Keratinocyte (primary cell): ENCODE data around the gene PPEF1. TPM values are rescaled to one million over a fixed set of nuclear protein-coding genes. Genes with fewer than 3 reads are reported as not detected.

ENCODE experiments used
- DNase-seq: peaks from one replicate; pipeline ENCODE4 v3.0.0-alpha.2; 2011; ENCODE audit warnings: low read depth, missing footprints, low spot score
- FAIRE-seq: peaks from 2 replicates; lab custom pipeline; 2011; peaks lifted over from hg19 to GRCh38; lab: Jason Lieb, UNC
- H2AFZ ChIP-seq: 2 replicates; pipeline ENCODE4 v1.6.0; 2012; ENCODE audit warnings: low read length, control low read depth, inconsistent platforms; ENCODE audit not compliant: control insufficient read depth
- H3K27ac ChIP-seq: 2 replicates; pipeline ENCODE4 v1.5.1; 2011; ENCODE audit warnings: low read length; ENCODE audit not compliant: control insufficient read depth, insufficient read depth
- H3K27me3 ChIP-seq: 3 replicates; pipeline ENCODE4 v1.6.0; 2011; ENCODE audit warnings: low read length; ENCODE audit not compliant: control insufficient read depth, insufficient read depth; ENCODE audit errors: extremely low read depth
- H3K36me3 ChIP-seq, 2 experiments: 2 replicates in 1 of 2; 3 replicates in 1 of 2; pipeline ENCODE4 v1.5.1; 2011; ENCODE audit warnings: low read length in 2 of 2, mild to moderate bottlenecking in 1 of 2; ENCODE audit not compliant: control insufficient read depth in 2 of 2, insufficient read depth in 2 of 2; ENCODE audit errors: extremely low read depth in 1 of 2
- H3K4me1 ChIP-seq: 3 replicates; pipeline ENCODE4 v1.5.1; 2011; ENCODE audit warnings: low read length; ENCODE audit not compliant: control insufficient read depth, insufficient read depth; ENCODE audit errors: extremely low read depth
- H3K4me2 ChIP-seq: 3 replicates; pipeline ENCODE4 v1.6.0; 2011; ENCODE audit warnings: low read depth, low read length; ENCODE audit not compliant: control insufficient read depth, insufficient read depth; ENCODE audit errors: extremely low read depth
- H3K4me3 ChIP-seq, 3 experiments: fragments of 200-600 bp in 1 of 3; sonication (generic) in 1 of 3; 2 replicates in 2 of 3; 3 replicates in 1 of 3; pipeline ENCODE4 v1.5.1; 2011 to 2016; ENCODE audit warnings: low read length in 3 of 3, mild to moderate bottlenecking in 3 of 3, control low read depth in 2 of 3, inconsistent platforms in 1 of 3, low read depth in 1 of 3, mixed read lengths in 1 of 3, mixed run types in 1 of 3, moderate library complexity in 1 of 3; ENCODE audit not compliant: control insufficient read depth in 2 of 3, insufficient read depth in 2 of 3; ENCODE audit errors: extremely low read depth in 1 of 3
- H3K79me2 ChIP-seq: 2 replicates; pipeline ENCODE4 v1.6.0; 2012; ENCODE audit warnings: low read length; ENCODE audit not compliant: control insufficient read depth, insufficient read depth
- H3K9ac ChIP-seq: 3 replicates; pipeline ENCODE4 v1.6.0; 2011; ENCODE audit warnings: low read length; ENCODE audit not compliant: control insufficient read depth, insufficient read depth; ENCODE audit errors: extremely low read depth
- H3K9me1 ChIP-seq: 3 replicates; pipeline ENCODE4 v1.6.0; 2011; ENCODE audit warnings: low read length; ENCODE audit not compliant: control insufficient read depth, insufficient read depth; ENCODE audit errors: extremely low read depth
- H3K9me3 ChIP-seq: 2 replicates; pipeline ENCODE4 v1.5.1; 2012; ENCODE audit warnings: low read depth, low read length; ENCODE audit not compliant: control insufficient read depth
- H4K20me1 ChIP-seq: 3 replicates; pipeline ENCODE4 v1.6.0; 2011; ENCODE audit warnings: low read length; ENCODE audit not compliant: control insufficient read depth, insufficient read depth; ENCODE audit errors: extremely low read depth
- CTCF ChIP-seq, 3 experiments: IDR thresholded peaks in 1 of 3; conservative IDR thresholded peaks in 1 of 3; optimal IDR thresholded peaks in 1 of 3; 2 replicates in 2 of 3; 3 replicates in 1 of 3; pipeline versions ENCODE3 to v1.5.1; 2011; ENCODE audit warnings: low read length in 3 of 3, mild to moderate bottlenecking in 3 of 3, moderate library complexity in 2 of 3, control low read depth in 1 of 3, inconsistent platforms in 1 of 3; ENCODE audit not compliant: insufficient read depth in 2 of 3; ENCODE audit errors: extremely low read depth in 1 of 3
- EZH2 ChIP-seq: IDR thresholded peaks from one replicate; pipeline ENCODE4 v1.6.1; 2012; ENCODE audit warnings: inconsistent platforms, mild to moderate bottlenecking, low read length, moderate library complexity
- dilution Hi-C: fragments of 300-500 bp; cut with MboI; formaldehyde crosslinking; loops from one replicate; pipeline ENCODE4 v1.7.0; 2020; ENCODE audit warnings: low sequenced_read_pairs; ENCODE audit not compliant: extremely low pct_ligation_motif_present
- polyA plus RNA-seq, 5 experiments: library from polyadenylated mRNA; depleted of rRNA in 3 of 5; stranded (reverse) in 3 of 5; stranded (forward) in 1 of 5; unstranded in 1 of 5; fragments of >200 nt; gene quantifications; 1 replicate in 1 of 5; 2 replicates in 3 of 5; 3 replicates in 1 of 5; pipeline versions ENCODE4 v1.2.1 to v1.2.3, GENCODE V29; 2011 to 2012; ENCODE audit warnings: missing spikeins in 2 of 5, low read depth in 1 of 5, low replicate concordance in 1 of 5

PPEF1 gene
- polyA plus RNA-seq, 1 donor (not counting 4 experiments of a cell fraction or from before 2014, with no cell fraction given): not detected

DNA sequence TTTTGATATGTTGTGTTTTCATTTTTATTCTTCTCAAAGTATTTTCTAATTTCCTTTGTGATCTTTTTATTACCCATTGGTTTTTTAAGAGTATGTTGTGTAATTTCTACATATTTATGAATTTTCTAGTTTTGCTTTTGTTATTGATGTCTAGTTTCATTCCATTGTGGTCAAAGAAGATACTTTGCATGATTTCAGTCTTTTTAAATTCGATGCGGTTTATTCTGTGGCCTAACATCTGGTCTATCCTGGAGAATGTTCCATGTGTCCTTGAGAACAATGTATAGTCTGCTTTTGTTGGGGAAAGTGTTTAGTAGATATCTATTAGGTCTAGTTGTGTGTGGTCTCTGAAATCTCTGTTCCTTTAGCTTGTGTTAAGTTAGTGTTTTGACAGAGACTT, 46.2 kb downstream of the PPEF1 start:
- no peaks in the 10 kb centered on the region for H3K9me1 ChIP-seq
- TF ChIP-seq EZH2: no peak
- no peak for TF ChIP-seq CTCF (optimal IDR thresholded peaks at IDR 0.05 in 1 of 3, IDR thresholded peaks at IDR 0.05 in 1 of 3, conservative IDR thresholded peaks at IDR 0.05 in 1 of 3; ENCODE audit: extremely low read depth in 1 of 3, insufficient read depth in 2 of 3, low read length in 3 of 3)
- no peaks in the 10 kb centered on the region for H3K27me3 ChIP-seq
- no peak overlapping the region for H3K9ac ChIP-seq
- no peaks in the 10 kb centered on the region for H3K4me1 ChIP-seq
- H3K36me3 ChIP-seq: no peaks in the 10 kb centered on the region
- no peak overlapping the region for H2AFZ ChIP-seq
- H3K27ac ChIP-seq: no peak overlapping the region
- dilution Hi-C loops: no loop called here
- H3K79me2 ChIP-seq: no peaks in the 10 kb centered on the region
- H3K4me2 ChIP-seq: no peak overlapping the region
- H3K4me3 ChIP-seq: no peak overlapping the region
- DNase-seq (no peak), FAIRE-seq (no peak)
- no peaks in the 10 kb centered on the region for H3K9me3 ChIP-seq
- no peaks in the 10 kb centered on the region for H4K20me1 ChIP-seq

DNA sequence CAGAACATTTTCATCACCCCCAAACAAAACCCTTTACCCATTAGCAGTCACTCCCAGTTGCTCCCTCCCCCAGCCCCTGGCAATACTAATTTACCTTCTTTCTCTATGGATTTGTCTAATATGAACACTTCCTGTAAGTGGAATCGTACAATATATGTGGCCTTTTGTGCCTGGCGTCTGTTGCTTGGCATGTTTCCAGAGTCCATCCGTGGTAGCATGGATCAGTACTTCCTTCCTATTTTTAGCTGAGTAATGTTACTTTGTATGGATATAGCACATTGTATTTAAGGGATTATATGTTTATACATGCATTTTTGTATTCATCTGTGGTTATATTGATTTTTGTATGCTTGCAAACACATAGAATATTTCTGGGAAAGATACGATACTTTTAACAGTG, 48.2 kb downstream of the PPEF1 start:
- no peak for FAIRE-seq
- H3K4me3 ChIP-seq: no peak overlapping the region
- H3K27me3 ChIP-seq: no peaks in the 10 kb centered on the region
- H3K79me2 ChIP-seq: no peaks in the 10 kb centered on the region
- no peak overlapping the region for H3K9ac ChIP-seq
- no peaks in the 10 kb centered on the region for H3K36me3 ChIP-seq
- H3K4me2 ChIP-seq: no peak overlapping the region
- dilution Hi-C loops: no loop called here
- H4K20me1 ChIP-seq: no peaks in the 10 kb centered on the region
- no peak overlapping the region for H2AFZ ChIP-seq
- H3K27ac ChIP-seq: no peak overlapping the region
- H3K9me3 ChIP-seq: no peaks in the 10 kb centered on the region
- no peak for DNase-seq
- TF ChIP-seq EZH2 (no peak), CTCF (optimal IDR thresholded peaks at IDR 0.05 in 1 of 3, IDR thresholded peaks at IDR 0.05 in 1 of 3, conservative IDR thresholded peaks at IDR 0.05 in 1 of 3; ENCODE audit: extremely low read depth in 1 of 3, insufficient read depth in 2 of 3, low read length in 3 of 3) (no peak)
- H3K4me1 ChIP-seq: no peaks in the 10 kb centered on the region
- H3K9me1 ChIP-seq: no peaks in the 10 kb centered on the region
